RPMI8226 (cell line): Measurements from ENCODE around the gene GPR37L1.
"Not testable (repeated sequence)": the region's sequence is repeated elsewhere in the genome, so short reads cannot be mapped to it uniquely, and the experiment has no call there.

Experiments used
- DNase-seq: peaks from one replicate; pipeline ENCODE4 v3.0.0-alpha.2; 2015

The GPR37L1 gene

GRCh38 chr1:202110977-202111376 lies 11.7 kb upstream of the GPR37L1 start:
- DNase-seq, result no peak

- DNase-seq, result not testable (repeated sequence)
These were observed 11.1 kb upstream of the GPR37L1 start for GRCh38 chr1:202111589-202111988.

DNA sequence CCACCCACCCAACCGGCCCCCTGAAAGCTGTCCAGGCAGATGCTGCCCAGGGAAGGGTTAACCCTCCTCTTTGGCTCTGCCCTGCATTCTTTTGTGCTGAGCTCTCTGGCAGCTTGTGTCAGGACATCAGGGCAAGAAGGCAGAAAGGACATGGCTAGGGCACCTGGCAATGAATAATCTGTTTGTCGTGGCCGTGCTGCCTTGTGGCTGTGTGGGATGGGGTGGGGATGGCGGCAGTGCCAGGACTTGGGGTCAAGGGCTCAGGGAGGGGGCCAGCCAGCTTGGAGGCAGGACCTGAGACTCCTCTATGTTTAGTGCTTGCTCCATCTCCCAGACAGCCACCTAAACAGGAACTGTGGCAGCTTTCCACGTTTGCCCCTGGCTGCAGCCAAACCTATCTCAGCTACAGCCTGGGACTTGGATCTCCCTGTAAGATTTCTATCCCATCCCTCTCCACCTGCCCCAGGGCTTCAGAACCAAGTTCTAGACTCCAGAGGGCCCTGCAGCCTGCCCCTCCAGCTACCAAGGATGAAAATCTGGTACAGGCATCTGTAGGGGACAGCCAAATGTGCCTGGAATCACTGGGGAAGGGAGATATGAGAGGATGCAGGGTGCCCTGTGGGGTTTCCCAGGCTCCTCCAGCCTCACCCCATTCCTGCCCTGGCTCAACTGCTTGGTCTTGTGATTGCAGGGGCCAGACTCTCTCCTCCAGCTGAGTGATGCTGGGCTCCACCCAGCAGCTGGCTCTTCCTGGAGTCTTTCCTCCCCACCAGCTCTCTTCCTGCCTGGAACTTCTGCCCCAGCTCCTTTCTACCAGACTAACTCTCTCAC lies 9.6 kb upstream of the GPR37L1 start:
- DNase-seq, result peak; percentile 34

- DNase-seq, result no peak
These were observed 8.9 kb upstream of the GPR37L1 start for GRCh38 chr1:202113690-202114300.

- no peak for DNase-seq
These were observed 6.4 kb upstream of the GPR37L1 start for GRCh38 chr1:202116287-202116686.

GRCh38 chr1:202117898-202118371 lies 4.8 kb upstream of the GPR37L1 start:
- DNase-seq, result no peak

- DNase-seq, result no peak
These were observed 1.7 kb upstream of the GPR37L1 start for GRCh38 chr1:202121006-202121405.

DNA sequence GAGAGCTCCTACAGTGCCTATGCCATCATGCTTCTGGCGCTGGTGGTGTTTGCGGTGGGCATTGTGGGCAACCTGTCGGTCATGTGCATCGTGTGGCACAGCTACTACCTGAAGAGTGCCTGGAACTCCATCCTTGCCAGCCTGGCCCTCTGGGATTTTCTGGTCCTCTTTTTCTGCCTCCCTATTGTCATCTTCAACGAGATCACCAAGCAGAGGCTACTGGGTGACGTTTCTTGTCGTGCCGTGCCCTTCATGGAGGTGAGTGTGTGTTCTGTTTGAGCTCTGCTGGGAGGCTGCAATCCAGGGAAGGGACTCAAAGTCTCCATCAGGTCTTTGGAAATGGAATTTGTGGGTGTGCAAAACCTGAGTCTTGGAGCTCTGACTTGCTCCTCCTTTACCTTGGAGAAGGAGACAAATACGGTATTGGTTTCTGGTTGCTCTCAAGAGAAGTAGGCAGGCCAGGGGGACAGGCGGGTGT lies 658 bp downstream of the GPR37L1 start:
- DNase-seq, result no peak

- no peak for DNase-seq
These were observed 1.4 kb downstream of the GPR37L1 start for GRCh38 chr1:202124142-202124541.

DNA sequence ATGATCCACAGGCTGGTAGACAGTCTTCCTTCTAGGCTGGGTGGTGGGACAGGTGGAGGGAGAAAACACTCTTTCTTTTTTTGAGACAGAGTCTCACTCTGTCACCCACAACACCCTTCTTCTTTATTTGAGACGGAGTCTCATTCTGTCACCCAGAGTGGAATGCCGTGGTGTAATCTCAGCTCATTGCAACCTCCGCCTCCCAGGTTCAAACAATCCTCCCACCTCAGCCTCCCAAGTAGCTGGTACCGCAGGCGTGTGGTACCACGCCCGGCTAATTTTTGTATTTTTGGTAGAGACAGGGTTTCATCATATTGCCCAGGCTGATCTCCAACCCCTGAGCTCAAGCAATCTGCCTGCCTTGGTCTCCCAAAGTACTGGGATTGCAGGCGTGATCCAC lies 2.9 kb downstream of the GPR37L1 start:
- no peak for DNase-seq

- no peak for DNase-seq
These were observed 3.7 kb downstream of the GPR37L1 start for GRCh38 chr1:202126426-202126825.

GRCh38 chr1:202127061-202127460 lies 4.3 kb downstream of the GPR37L1 start:
- no peak for DNase-seq

- DNase-seq, result no peak
These were observed 5.3 kb downstream of the GPR37L1 start for GRCh38 chr1:202127836-202128622.

- no peak for DNase-seq
These were observed 7.0 kb downstream of the GPR37L1 start for GRCh38 chr1:202129453-202130296.

DNA sequence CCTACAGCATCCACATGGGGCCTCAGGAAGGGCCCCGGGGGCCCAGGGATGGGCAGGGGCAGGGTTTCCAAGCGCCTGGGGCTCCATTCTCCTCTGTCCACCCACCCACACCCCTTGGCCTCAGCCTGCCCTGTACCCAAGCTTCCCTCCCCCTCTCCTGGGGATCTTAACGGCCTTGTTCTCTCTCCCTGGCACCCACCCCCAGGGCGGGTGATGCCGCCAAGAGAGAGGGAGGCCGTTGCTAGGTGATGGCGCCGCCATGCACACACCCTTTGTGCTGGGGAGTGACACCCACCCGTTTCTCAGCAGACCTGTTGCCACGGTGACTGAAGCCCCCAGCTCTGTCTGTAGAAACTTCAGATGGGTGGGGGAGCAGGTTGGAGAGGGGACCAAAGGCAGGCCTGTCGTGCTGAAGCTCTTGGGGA lies 7.6 kb downstream of the GPR37L1 start:
- no peak for DNase-seq

DNA sequence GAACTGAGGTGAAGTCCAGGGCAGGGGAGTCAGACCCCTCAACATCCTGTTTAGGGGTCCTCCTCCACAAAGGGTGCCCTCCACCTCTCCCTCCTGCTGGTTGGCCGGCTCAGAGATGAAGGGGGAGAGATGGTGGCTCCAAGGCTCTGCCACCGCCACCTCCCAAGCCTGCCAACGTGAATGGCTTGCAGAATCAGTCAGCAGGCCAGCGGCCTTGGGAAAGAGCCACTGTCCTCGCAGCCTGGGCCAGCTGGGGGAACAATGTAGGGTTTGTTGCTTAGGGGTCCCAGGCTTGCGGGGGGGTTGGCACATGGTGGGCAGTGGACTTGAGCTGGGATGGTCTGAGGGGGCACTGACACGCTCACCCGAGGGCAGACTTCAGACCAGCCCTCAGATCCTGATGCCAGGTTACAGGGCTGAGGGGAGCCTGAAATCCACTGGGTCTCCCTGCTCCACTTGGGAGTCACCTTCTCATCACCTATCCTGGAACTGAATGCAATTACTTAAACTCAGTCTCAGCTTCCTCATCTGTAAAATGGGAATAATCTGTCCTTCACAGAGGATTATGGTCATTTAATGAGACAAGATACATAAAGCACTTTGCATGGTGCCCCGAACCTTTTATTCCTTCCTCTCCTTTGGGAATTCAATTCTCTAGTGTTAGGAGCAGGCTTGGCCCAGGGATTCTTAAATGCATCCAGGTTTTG lies 8.3 kb downstream of the GPR37L1 start:
- no peak for DNase-seq

GRCh38 chr1:202131956-202132821 lies 9.5 kb downstream of the GPR37L1 start:
- no peak for DNase-seq

GRCh38 chr1:202133001-202133400 lies 10.3 kb downstream of the GPR37L1 start:
- DNase-seq, result no peak

- DNase-seq, result no peak
These were observed 10.8 kb downstream of the GPR37L1 start for GRCh38 chr1:202133496-202133895.

DNA sequence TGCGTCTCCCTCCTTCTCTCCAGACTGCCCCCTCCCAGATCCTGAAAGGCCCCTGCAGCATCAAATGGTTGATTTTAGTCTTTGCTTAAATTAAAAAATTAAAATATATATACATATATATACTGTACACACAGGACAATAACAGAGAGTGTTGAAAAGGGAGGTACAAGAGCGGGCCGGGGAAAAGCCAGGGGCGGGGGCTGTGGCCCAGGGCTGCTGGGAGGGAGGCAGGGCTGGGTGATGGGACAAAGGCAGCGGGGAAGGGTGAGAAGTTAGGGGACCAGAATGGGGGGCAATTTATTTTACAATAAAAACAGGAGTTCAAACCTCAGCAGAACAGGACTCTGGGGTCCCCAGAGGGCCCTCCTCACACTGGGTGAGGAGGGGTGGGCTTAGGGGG lies 11.3 kb downstream of the GPR37L1 start:
- no peak for DNase-seq
